K562 (cell line): ENCODE measurements around the gene APOM. TPM values are rescaled to one million over a fixed set of nuclear protein-coding genes. Genes with fewer than 3 reads are reported as not detected.
A peak's percentile ranks its signal among the peaks of the same experiment; 100 is the strongest.

Source experiments
- ARHGAP35 ChIP-seq: fragments of 450-650 bp; IDR thresholded peaks from 2 replicates; pipeline ENCODE4 v1.6.1; 2018; ENCODE audit not compliant: partially characterized antibody
- ARID3B ChIP-seq: fragments of 250-450 bp; sonication (Bioruptor Pico); IDR thresholded peaks from 2 replicates; pipeline ENCODE4 v1.4.0; 2020; ENCODE audit warnings: borderline replicate concordance
- CEBPG ChIP-seq, 3 experiments: fragments of 200-800 bp in 1 of 3; sonication (Bioruptor generic) in 1 of 3; sonication (generic) in 1 of 3; formaldehyde crosslinking in 1 of 3; IDR thresholded peaks in 2 of 3; conservative IDR thresholded peaks in 1 of 3; 2 replicates each; pipeline versions ENCODE4 v1.6.1 to v1.8.0; 2016 to 2022; ENCODE audit warnings: missing compliant biosample characterization in 2 of 3, missing genetic modification characterization in 2 of 3, mild to moderate bottlenecking in 1 of 3, missing genetic modification reagents in 1 of 3
- CREB1 ChIP-seq, 2 experiments: sonication (generic) in 1 of 2; formaldehyde crosslinking in 1 of 2; IDR thresholded peaks; 2 replicates each; pipeline versions ENCODE4 v1.6.1 to v1.8.0; 2012 to 2022; ENCODE audit warnings: inconsistent platforms in 1 of 2, mild to moderate bottlenecking in 1 of 2, missing genetic modification reagents in 1 of 2, moderate library complexity in 1 of 2
- E4F1 ChIP-seq: fragments of 250-450 bp; sonication (Bioruptor Pico); IDR thresholded peaks from 2 replicates; pipeline ENCODE4 v1.5.0; 2021; ENCODE audit warnings: mild to moderate bottlenecking, borderline replicate concordance
- HBP1 ChIP-seq: fragments of 450-650 bp; formaldehyde crosslinking; IDR thresholded peaks from 2 replicates; pipeline ENCODE4 v1.4.0; 2022; ENCODE audit warnings: missing genetic modification characterization
- KDM4B ChIP-seq, 2 experiments: fragments of 450-650 bp in 1 of 2; sonication (generic) in 1 of 2; IDR thresholded peaks; 2 replicates each; pipeline ENCODE4 v1.6.1; 2016 to 2017; ENCODE audit warnings: borderline replicate concordance in 2 of 2, antibody characterized with exemption in 1 of 2, low read depth in 1 of 2, mild to moderate bottlenecking in 1 of 2
- NKRF ChIP-seq: fragments of 450-650 bp; IDR thresholded peaks from 2 replicates; pipeline ENCODE4 v1.6.1; 2016; ENCODE audit warnings: borderline replicate concordance
- SNIP1 ChIP-seq: fragments of 450-650 bp; IDR thresholded peaks from 2 replicates; pipeline ENCODE4 v1.7.1; 2017; ENCODE audit warnings: low read depth, mild to moderate bottlenecking
- USF1 ChIP-seq: sonication (generic); formaldehyde crosslinking; IDR thresholded peaks from 2 replicates; pipeline ENCODE4 v1.9.0; 2022; ENCODE audit warnings: mild to moderate bottlenecking, missing genetic modification reagents
- polyA plus RNA-seq, 8 experiments: library from polyadenylated mRNA; depleted of rRNA in 4 of 8; stranded (reverse) in 5 of 8; unstranded in 3 of 8; fragments of >200 nt; fragmentation: Nextera tagmentation in 2 of 8; fragmentation: Illumina TruSeq in 1 of 8; extraction: Ambion mirVana in 2 of 8; extraction: Trizol in 1 of 8; gene quantifications; 2 replicates each; pipeline versions ENCODE4 v1.2.1 to v1.2.3, GENCODE V29; 2011 to 2014; ENCODE audit warnings: inconsistent platforms in 1 of 8, missing spikeins in 1 of 8
- total RNA-seq, 7 experiments: library from RNA; depleted of rRNA in 6 of 7; stranded (reverse); fragments of >200 nt in 6 of 7; fragmentation: Illumina TruSeq in 2 of 7; extraction: Trizol in 2 of 7; gene quantifications; 2 replicates each; pipeline versions ENCODE4 v1.2.1 to v1.2.3, GENCODE V29; 2011 to 2021; ENCODE audit warnings: low replicate concordance in 1 of 7

APOM gene
- total and polyA plus RNA-seq, 9 of the 15 experiments (the other 6 are each of a cell fraction or from before 2014, with no cell fraction given): 5.7 to 24.3 (median 10.4) TPM

- TF ChIP-seq USF1: peak; percentile 62; the same call in 1 of the 2 replicates
- TF ChIP-seq E4F1 (CRISPR knock-in tag): 0 out of 2 replicates have a peak, but pooled peaks have one; percentile 21
- TF ChIP-seq KDM4B (IDR thresholded peaks at IDR 0.05; ENCODE audit: borderline replicate concordance in 2 of 2, low read depth in 1 of 2): 0 out of 4 replicates have a peak, but pooled peaks of 1 of the 2 experiments have one; percentile 55
- TF ChIP-seq ARHGAP35: no peak
- no peak for TF ChIP-seq NKRF
- TF ChIP-seq CREB1 (IDR thresholded peaks at IDR 0.05): no peak
- TF ChIP-seq CREB1 (CRISPR knock-in tag; IDR thresholded peaks at IDR 0.05): 0 out of 2 replicates have a peak, but pooled peaks have one; percentile 35
- no peak for TF ChIP-seq ARID3B
- peak; percentile 10; the same call in 1 of the 2 replicates for TF ChIP-seq HBP1 (CRISPR knock-in tag)
- TF ChIP-seq SNIP1: no peak
- peak; percentile 52; the same call in 1 of the 2 replicates for TF ChIP-seq CEBPG (CRISPR knock-in tag; IDR thresholded peaks at IDR 0.05)
- no peak for TF ChIP-seq CEBPG (tag; conservative IDR thresholded peaks at IDR 0.05 in 1 of 2, IDR thresholded peaks at IDR 0.05 in 1 of 2)
- TF ChIP-seq, all 486 proteins: peak for 44
Observed at GRCh38 chr6:31701666-31702404, 46.1 kb downstream of the APOM start (continued).
